ENCODE results near the gene ZNF740. TPM values are rescaled to one million over a fixed set of nuclear protein-coding genes. Genes with fewer than 3 reads are reported as not detected.

Gene ZNF740
- total RNA-seq, 1 experiment from 2014 or later = 41.2 TPM

DNA sequence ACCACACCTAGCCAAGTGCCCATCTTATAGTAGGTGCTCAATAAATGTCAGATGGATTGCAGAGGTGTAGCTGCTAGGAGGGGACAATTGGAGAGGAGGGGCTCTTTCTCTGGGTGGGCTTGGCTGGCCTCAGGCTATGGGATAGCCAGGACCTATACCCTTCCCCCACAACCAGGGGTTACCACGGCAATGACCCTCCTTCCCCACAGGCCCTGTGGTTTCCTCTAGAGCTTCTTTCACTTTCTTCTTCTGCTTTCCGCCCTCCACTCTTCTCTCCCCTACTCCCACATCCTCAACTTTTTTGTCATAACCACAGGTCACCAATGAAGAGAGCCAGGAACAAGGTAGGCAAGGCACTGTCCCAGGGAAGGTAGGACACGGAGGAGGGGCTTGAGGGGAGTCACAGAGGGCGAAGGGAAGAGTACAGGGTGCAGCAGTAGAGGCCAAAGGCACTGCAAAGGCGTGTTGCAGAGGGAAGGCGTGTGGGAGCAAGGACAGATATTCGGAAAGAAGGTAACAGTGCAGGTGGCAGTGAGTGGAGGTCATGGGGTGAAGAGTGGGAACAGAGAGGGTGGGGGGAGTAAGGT, 28.4 kb downstream of the ZNF740 start:
- Histone ChIP-seq H3T11ph (ENCODE audit: low read length) (no peak overlapping the region), H2BK120ac (ENCODE audit: low read depth, low read length, poor library complexity, severe bottlenecking) (no peak overlapping the region), H4K20me1 (ENCODE audit: control insufficient read depth, insufficient read depth, insufficient read length) (no peaks in the 10 kb centered on the region), H4K5ac (ENCODE audit: insufficient read length, low read depth, low read length) (no peak overlapping the region), H3K4me2 (ENCODE audit: insufficient read depth, insufficient read length, low read length) (no peak overlapping the region), H3K4ac (ENCODE audit: low read depth, low read length) (no peak overlapping the region), H3K56ac (ENCODE audit: insufficient read length, low read depth, low read length) (no peak overlapping the region), H2BK15ac (ENCODE audit: low read depth, low read length) (no peak overlapping the region), H3K9me3 (ENCODE audit: control insufficient read depth, low read depth, low read length) (no peaks in the 10 kb centered on the region), H3K79me1 (ENCODE audit: insufficient read depth, low read depth, low read length, poor library complexity, severe bottlenecking) (no peaks in the 10 kb centered on the region), H3K23me2 (ENCODE audit: insufficient read length, low read depth, low read length, poor library complexity, severe bottlenecking) (no peaks in the 10 kb centered on the region), H3K4me1 (ENCODE audit: insufficient read depth, low read length) (peaks cover 5% of the 10 kb centered on the region; the same call in 1 of the 2 replicates), H4K91ac (ENCODE audit: insufficient read length, low read depth, low read length) (no peak overlapping the region), H3K23ac (ENCODE audit: insufficient read length, low read depth, low read length) (no peak overlapping the region), H3K27ac (ENCODE audit: insufficient read length, low read depth, low read length) (no peak overlapping the region), H2BK5ac (ENCODE audit: insufficient read length, low read length) (no peak overlapping the region), H4K8ac (replicated peaks; ENCODE audit: insufficient read length, low read depth, low read length) (no peak overlapping the region), H2AFZ (ENCODE audit: low read length) (no peak overlapping the region), H3K18ac (ENCODE audit: insufficient read length, low read depth, low read length) (no peak overlapping the region), H2BK20ac (ENCODE audit: low read depth, low read length, poor library complexity, severe bottlenecking) (no peak overlapping the region), H3K9ac (ENCODE audit: extremely low read depth, insufficient read length, low read length) (no peak overlapping the region), H2AK5ac (ENCODE audit: insufficient read length, low read length) (no peak overlapping the region), H3K14ac (ENCODE audit: insufficient read depth, low read length) (no peak overlapping the region), H3K79me2 (ENCODE audit: insufficient read depth, low read length) (no peaks in the 10 kb centered on the region), H3K27me3 (ENCODE audit: insufficient read depth, low read length) (no peaks in the 10 kb centered on the region), H2BK12ac (ENCODE audit: insufficient read length, low read depth, low read length) (no peak overlapping the region)
- H3K9me3 Mint-ChIP-seq = no peaks in the 10 kb centered on the region
- 0 out of 7 replicates have a peak overlapping the region, but pooled peaks of 1 of the 3 experiments have one; percentile 7 for H3K27ac Mint-ChIP-seq
- H3K36me3 Mint-ChIP-seq (ENCODE audit: insufficient read depth in 1 of 3, low read depth in 3 of 3) = peaks cover 20 to 43% (median 37%) of the 10 kb centered on the region in 3 experiments; a peak in 6 of 7 replicates
- H3K27me3 Mint-ChIP-seq (ENCODE audit: low read depth) = peaks cover 17% of the 10 kb centered on the region
- WGBS (ENCODE audit: extremely low coverage, insufficient read length, low lambda C conversion rate) = no CpG with 5 or more reads among the region's 7 CpGs
- peaks cover 20 to 22% of the 10 kb centered on the region in 2 experiments for H3K4me1 Mint-ChIP-seq
- no peak for DNase-seq
- no peak overlapping the region for H3K4me3 Mint-ChIP-seq
- no peak for TF ChIP-seq CTCF (conservative IDR thresholded peaks at IDR 0.05)
